Activated naive CD4-positive, alpha-beta T cell treated with anti-CD3 and anti-CD28 coated beads, Interleukin-2, amount 50 U/mL, for 24 hours (primary cell): ENCODE measurements around the gene CADM1.
A peak's percentile ranks its signal among the peaks of the same experiment; 100 is the strongest.

Experiments used
- H3K27ac Mint-ChIP-seq: one replicate; pipeline ENCODE4 v1.8.0; 2021; ENCODE audit warnings: mild to moderate bottlenecking, mixed read lengths
- H3K27me3 Mint-ChIP-seq: one replicate; pipeline ENCODE4 v1.8.0; 2021; ENCODE audit warnings: mixed read lengths
- H3K36me3 Mint-ChIP-seq: one replicate; pipeline ENCODE4 v1.8.0; 2021; ENCODE audit warnings: mixed read lengths
- H3K4me1 Mint-ChIP-seq: one replicate; pipeline ENCODE4 v1.8.0; 2021; ENCODE audit warnings: mixed read lengths
- H3K4me3 Mint-ChIP-seq: one replicate; pipeline ENCODE4 v1.8.0; 2021; ENCODE audit warnings: mild to moderate bottlenecking, mixed read lengths
- H3K9me3 Mint-ChIP-seq: one replicate; pipeline ENCODE4 v1.8.0; 2021; ENCODE audit warnings: mixed read lengths

CADM1 gene

DNA sequence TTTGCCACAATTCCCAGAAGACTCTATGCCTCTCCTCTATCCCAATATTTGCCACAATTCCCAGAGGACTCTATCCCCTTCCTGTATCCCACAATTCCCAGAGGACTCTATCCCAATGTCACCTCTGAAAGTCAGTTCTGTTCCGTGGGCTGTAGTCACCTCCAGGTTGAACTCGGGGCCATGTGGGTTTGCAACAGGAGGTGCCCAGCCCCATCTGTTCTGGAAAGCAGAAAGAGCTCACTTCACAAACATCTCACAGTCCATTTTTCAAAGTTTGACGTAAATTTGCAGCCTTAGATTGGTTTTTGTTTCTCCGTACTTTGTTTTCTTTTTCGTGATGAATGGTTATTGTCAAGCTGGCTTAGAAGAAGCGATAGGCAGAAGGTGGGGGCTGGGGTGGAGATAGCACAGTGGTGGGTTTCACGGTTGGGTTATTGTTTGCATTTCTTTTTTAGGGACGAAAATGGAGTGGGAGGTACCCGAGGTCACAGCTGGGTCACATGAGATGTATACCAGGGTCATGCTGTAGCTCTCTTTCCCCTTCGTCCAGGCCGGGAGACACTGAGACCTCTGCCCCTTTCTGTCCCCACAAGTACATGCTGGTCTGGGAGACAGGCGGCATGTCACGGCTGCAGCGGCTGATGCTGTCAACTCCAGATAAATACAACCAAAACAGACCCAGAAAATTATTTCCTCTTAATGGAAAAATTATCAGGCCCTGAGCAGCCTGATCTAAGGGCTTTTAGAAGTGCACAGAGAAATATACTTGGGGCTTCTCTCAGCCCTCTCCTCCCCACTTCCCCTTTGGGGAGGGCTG lies 374.5 kb downstream of the CADM1 start:
- H3K27ac Mint-ChIP-seq = no peak overlapping the region
- no peaks in the 10 kb centered on the region for H3K36me3 Mint-ChIP-seq

GRCh38 chr11:115128226-115128625 lies 376.0 kb downstream of the CADM1 start:
- Mint-ChIP-seq H3K4me3 (no peak overlapping the region), H3K27ac (peak overlapping the region; percentile 42), H3K27me3 (no peaks in the 10 kb centered on the region), H3K9me3 (no peaks in the 10 kb centered on the region), H3K36me3 (no peaks in the 10 kb centered on the region), H3K4me1 (no peaks in the 10 kb centered on the region)

More for the DNA sequence above, 374.5 kb downstream of the CADM1 start:
- no peak overlapping the region for H3K4me3 Mint-ChIP-seq
- H3K9me3 Mint-ChIP-seq = no peaks in the 10 kb centered on the region
- H3K4me1 Mint-ChIP-seq = no peaks in the 10 kb centered on the region
- H3K27me3 Mint-ChIP-seq = no peaks in the 10 kb centered on the region

- Mint-ChIP-seq H3K27me3 (no peaks in the 10 kb centered on the region), H3K4me3 (no peak overlapping the region), H3K27ac (no peak overlapping the region), H3K4me1 (no peaks in the 10 kb centered on the region), H3K36me3 (no peaks in the 10 kb centered on the region), H3K9me3 (no peaks in the 10 kb centered on the region)
These were observed 376.4 kb downstream of the CADM1 start for GRCh38 chr11:115127790-115128189.

DNA sequence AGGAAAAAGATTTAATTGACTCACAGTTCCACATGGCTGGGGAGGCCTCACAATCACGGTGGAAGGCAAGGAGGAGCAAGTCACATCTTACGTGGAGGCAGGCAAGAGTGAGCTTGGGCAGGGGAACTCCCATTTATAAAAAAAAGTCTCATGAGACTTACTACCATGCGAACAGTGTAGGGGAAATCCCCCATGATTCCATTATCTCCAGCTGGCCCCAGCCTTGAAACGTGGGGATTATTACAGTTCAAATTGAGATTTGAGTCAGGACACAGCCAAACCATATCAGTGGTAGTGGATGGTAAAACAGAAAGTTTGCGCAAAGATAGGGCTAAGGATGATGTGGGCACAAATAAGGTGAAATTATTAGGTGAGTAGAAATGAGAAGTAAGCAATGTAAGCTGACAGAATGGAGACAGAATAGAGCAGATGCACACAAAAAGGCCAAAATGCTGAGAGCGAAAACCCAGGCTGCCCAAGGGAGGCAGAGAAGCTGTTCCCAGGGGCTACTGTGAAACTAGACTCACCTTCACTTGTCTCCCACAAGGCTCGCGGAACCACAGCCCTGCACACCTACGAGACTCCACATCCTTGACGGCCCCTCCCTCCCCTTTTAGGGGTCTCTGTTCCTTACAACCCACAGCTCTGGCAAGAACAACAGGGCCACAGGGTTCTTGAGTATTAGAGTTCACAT lies 377.6 kb downstream of the CADM1 start:
- no peaks in the 10 kb centered on the region for H3K4me1 Mint-ChIP-seq
- no peaks in the 10 kb centered on the region for H3K27me3 Mint-ChIP-seq
- H3K27ac Mint-ChIP-seq = no peak overlapping the region
- H3K36me3 Mint-ChIP-seq = no peaks in the 10 kb centered on the region
- H3K4me3 Mint-ChIP-seq = no peak overlapping the region
- H3K9me3 Mint-ChIP-seq = no peaks in the 10 kb centered on the region

DNA sequence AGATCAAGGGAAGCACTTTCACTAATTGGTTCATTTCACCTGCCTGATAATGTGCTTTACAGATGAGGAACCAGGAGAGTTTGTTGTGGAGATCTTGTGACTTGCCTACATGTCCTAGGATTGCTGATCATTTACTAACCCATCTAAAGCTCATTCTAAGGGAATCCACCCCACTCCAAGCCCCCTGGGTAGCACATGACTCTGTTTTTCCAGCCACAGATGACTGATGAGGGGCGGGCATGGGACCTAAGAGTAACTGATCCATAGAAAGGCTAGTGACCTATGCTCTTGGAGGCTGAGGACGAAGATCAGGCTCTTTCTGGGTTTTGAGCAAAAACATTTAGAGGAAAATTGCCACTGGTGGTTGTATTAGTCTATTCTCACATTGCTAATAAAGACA lies 378.1 kb downstream of the CADM1 start:
- Mint-ChIP-seq H3K36me3 (no peaks in the 10 kb centered on the region), H3K27me3 (no peaks in the 10 kb centered on the region), H3K4me1 (no peaks in the 10 kb centered on the region), H3K4me3 (no peak overlapping the region), H3K27ac (no peak overlapping the region), H3K9me3 (no peaks in the 10 kb centered on the region)

DNA sequence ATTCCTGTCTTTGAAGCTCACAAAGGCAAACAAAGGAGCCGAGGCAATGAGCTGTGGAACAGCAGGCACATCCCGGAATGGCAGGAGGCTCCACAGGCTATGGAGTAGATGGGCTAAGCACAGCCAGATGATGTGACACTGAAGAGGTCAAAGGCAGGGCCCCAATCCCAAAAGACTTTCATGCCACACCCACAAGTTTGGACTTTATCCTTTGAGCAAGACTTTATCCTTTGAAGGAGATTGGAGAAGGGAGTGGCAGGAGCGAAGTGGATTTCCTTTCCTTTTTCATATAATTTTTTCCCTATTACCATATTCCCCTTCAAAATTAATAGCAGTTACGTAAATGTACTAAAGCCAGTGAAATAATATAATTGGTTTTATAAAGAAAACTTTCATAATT lies 379.4 kb downstream of the CADM1 start:
- no peaks in the 10 kb centered on the region for H3K27me3 Mint-ChIP-seq
- H3K4me3 Mint-ChIP-seq = no peak overlapping the region
- no peaks in the 10 kb centered on the region for H3K9me3 Mint-ChIP-seq
- H3K27ac Mint-ChIP-seq = no peak overlapping the region
- no peaks in the 10 kb centered on the region for H3K4me1 Mint-ChIP-seq
- no peaks in the 10 kb centered on the region for H3K36me3 Mint-ChIP-seq

GRCh38 chr11:115123641-115124040 lies 380.6 kb downstream of the CADM1 start:
- Mint-ChIP-seq H3K4me3 (no peak overlapping the region), H3K36me3 (no peaks in the 10 kb centered on the region), H3K9me3 (no peaks in the 10 kb centered on the region), H3K27ac (no peak overlapping the region), H3K27me3 (no peaks in the 10 kb centered on the region), H3K4me1 (no peaks in the 10 kb centered on the region)

DNA sequence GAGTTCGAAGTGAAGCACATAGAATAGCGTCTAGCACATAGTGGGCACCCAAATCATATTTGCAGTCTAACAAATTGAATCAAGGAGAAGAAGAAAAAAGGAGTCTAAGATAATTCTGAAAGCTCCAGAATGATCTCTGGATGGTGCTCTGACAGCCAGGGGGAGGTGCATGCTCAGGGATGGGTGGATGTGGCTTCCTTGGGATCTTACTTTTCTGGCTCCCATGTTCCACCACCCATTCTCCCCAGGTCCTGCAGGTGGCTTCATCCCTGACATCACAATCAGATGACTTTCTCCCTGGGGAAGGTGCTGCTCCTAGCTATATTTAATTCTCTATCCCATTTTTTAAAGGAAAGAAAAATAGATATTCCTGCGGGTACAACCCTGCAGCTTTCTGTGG lies 381.9 kb downstream of the CADM1 start:
- Mint-ChIP-seq H3K36me3 (no peaks in the 10 kb centered on the region), H3K27me3 (no peaks in the 10 kb centered on the region), H3K4me1 (no peaks in the 10 kb centered on the region), H3K9me3 (no peaks in the 10 kb centered on the region), H3K4me3 (no peak overlapping the region), H3K27ac (no peak overlapping the region)
